Mesenchymal stem cell (in vitro differentiated cells and primary cell): ENCODE data around the gene KLHL26.

ENCODE experiments used
- DNase-seq: peaks from one replicate; pipeline ENCODE4 v3.0.0-alpha.2; 2013
- H2AFZ ChIP-seq: one replicate; pipeline ENCODE4 v1.6.1; 2013; ENCODE audit warnings: low read depth, mild to moderate bottlenecking, control low read depth, inconsistent platforms, low read length, moderate library complexity
- H2AK5ac ChIP-seq: 2 replicates; pipeline ENCODE4 v1.6.1; 2013; ENCODE audit warnings: low read length, moderate library complexity, mild to moderate bottlenecking, inconsistent platforms; ENCODE audit not compliant: severe bottlenecking
- H2BK120ac ChIP-seq: one replicate; pipeline ENCODE4 v1.6.1; 2013; ENCODE audit warnings: low read depth, mild to moderate bottlenecking, inconsistent platforms, low read length, moderate library complexity
- H2BK12ac ChIP-seq, 2 experiments: one replicate each; pipeline ENCODE4 v1.6.1; 2013; ENCODE audit warnings: inconsistent platforms in 2 of 2, low read length in 2 of 2, mild to moderate bottlenecking in 2 of 2, moderate library complexity in 2 of 2, control low read depth in 1 of 2
- H2BK15ac ChIP-seq: one replicate; pipeline ENCODE4 v1.6.1; 2013; ENCODE audit warnings: mild to moderate bottlenecking, low read depth, inconsistent platforms; ENCODE audit not compliant: poor library complexity, severe bottlenecking
- H2BK5ac ChIP-seq: 2 replicates; pipeline ENCODE4 v1.6.1; 2013; ENCODE audit warnings: low read depth, mild to moderate bottlenecking, low read length, control low read depth, inconsistent platforms; ENCODE audit not compliant: poor library complexity, severe bottlenecking
- H3K14ac ChIP-seq, 2 experiments: one replicate each; pipeline ENCODE4 v1.6.1; 2013; ENCODE audit warnings: inconsistent platforms in 2 of 2, low read length in 2 of 2, control low read depth in 1 of 2, mild to moderate bottlenecking in 1 of 2, moderate library complexity in 1 of 2
- H3K18ac ChIP-seq, 2 experiments: one replicate each; pipeline ENCODE4 v1.6.1; 2013; ENCODE audit warnings: inconsistent platforms in 2 of 2, low read length in 2 of 2, control low read depth in 1 of 2, low read depth in 1 of 2, mild to moderate bottlenecking in 1 of 2
- H3K23ac ChIP-seq, 2 experiments: one replicate each; pipeline ENCODE4 v1.6.1; 2013; ENCODE audit warnings: inconsistent platforms in 2 of 2, low read length in 2 of 2, mild to moderate bottlenecking in 2 of 2, moderate library complexity in 2 of 2, control low read depth in 1 of 2
- H3K27ac ChIP-seq: 2 replicates; pipeline ENCODE4 v1.5.1; 2013; ENCODE audit warnings: mild to moderate bottlenecking, moderate library complexity, low read length, control low read depth, inconsistent platforms; ENCODE audit not compliant: poor library complexity, severe bottlenecking
- H3K27me3 ChIP-seq, 2 experiments: 2 replicates each; pipeline versions ENCODE4 v1.6.1 to v1.7.0; 2013; ENCODE audit warnings: low read length in 2 of 2, mild to moderate bottlenecking in 2 of 2, moderate library complexity in 2 of 2, control low read depth in 1 of 2, inconsistent platforms in 1 of 2; ENCODE audit not compliant: control insufficient read depth in 1 of 2, insufficient read depth in 1 of 2
- H3K36me3 ChIP-seq, 2 experiments: 2 replicates each; pipeline versions ENCODE4 v1.6.1 to v1.7.0; 2013; ENCODE audit warnings: low read length in 2 of 2, control low read depth in 1 of 2, inconsistent platforms in 1 of 2, low read depth in 1 of 2, mild to moderate bottlenecking in 1 of 2; ENCODE audit not compliant: insufficient read depth in 2 of 2, control insufficient read depth in 1 of 2
- H3K4ac ChIP-seq, 2 experiments: one replicate each; pipeline ENCODE4 v1.6.1; 2013; ENCODE audit warnings: inconsistent platforms in 2 of 2, low read length in 2 of 2, mild to moderate bottlenecking in 2 of 2, moderate library complexity in 2 of 2, control low read depth in 1 of 2, low read depth in 1 of 2
- H3K4me1 ChIP-seq: 2 replicates; pipeline ENCODE4 v1.6.1; 2013; ENCODE audit warnings: low read depth, low read length, control low read depth; ENCODE audit not compliant: control insufficient read depth, insufficient read depth
- H3K4me2 ChIP-seq: 2 replicates; pipeline ENCODE4 v1.6.1; 2013; ENCODE audit warnings: low read length, mild to moderate bottlenecking, inconsistent platforms; ENCODE audit not compliant: poor library complexity, severe bottlenecking
- H3K4me3 ChIP-seq, 2 experiments: 2 replicates each; pipeline versions ENCODE4 v1.5.1 to v1.7.0; 2013; ENCODE audit warnings: low read length in 2 of 2, mild to moderate bottlenecking in 2 of 2, control low read depth in 1 of 2, low read depth in 1 of 2; ENCODE audit not compliant: insufficient read depth in 1 of 2
- H3K79me1 ChIP-seq: replicated peaks from 2 replicates; pipeline ENCODE4 v1.6.1; 2013; ENCODE audit warnings: mild to moderate bottlenecking, control low read depth, low read length, inconsistent platforms; ENCODE audit not compliant: poor library complexity, severe bottlenecking
- H3K9ac ChIP-seq: 2 replicates; pipeline ENCODE4 v1.7.0; 2013; ENCODE audit warnings: mild to moderate bottlenecking, low read length, moderate library complexity
- H3K9me3 ChIP-seq: 2 replicates; pipeline ENCODE4 v1.7.0; 2013; ENCODE audit warnings: mild to moderate bottlenecking, low read length; ENCODE audit not compliant: control insufficient read depth
- H4K8ac ChIP-seq: one replicate; pipeline ENCODE4 v1.6.1; 2013; ENCODE audit warnings: inconsistent platforms, mild to moderate bottlenecking, low read length, moderate library complexity
- H4K91ac ChIP-seq: one replicate; pipeline ENCODE4 v1.6.1; 2013; ENCODE audit warnings: mild to moderate bottlenecking, low read length, inconsistent platforms
- WGBS: methylation state at CpG from one replicate; pipeline ENCODE4 v1.1.7; 2013; ENCODE audit warnings: mixed read lengths; 5-methylcytosine and 5-hydroxymethylcytosine counted together

Gene KLHL26

DNA sequence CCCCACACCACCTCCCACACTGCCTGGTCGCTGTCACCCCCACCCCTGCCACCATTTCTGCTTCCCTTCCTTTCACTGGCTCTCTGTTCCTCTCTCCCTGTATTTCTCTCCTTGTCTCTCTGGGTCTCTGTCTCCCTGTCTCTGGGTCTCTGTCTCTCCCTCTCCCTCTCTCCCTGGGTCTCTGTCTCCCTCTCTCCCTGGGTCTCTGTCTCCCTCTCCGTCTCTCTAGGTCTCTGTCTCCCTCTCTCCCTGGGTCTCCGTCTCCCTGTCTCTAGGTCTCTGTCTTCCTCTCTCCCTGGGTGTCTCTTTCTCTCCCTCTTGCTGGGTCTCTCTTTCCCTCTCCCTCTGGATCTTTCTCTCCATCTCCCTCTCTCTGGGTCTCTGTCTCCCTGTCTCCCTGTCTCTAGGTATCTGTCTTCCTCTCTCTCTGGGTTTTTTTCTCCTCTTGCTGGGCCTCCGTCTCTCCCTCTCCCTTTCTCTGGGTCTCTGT is 21.6 kb downstream of the KLHL26 start:
- 84% methylated on average over 4 of the region's 4 CpGs for WGBS
- Histone ChIP-seq H3K27ac (no peak overlapping the region), H2BK120ac (no peak overlapping the region), H2AFZ (no peak overlapping the region), H3K18ac (peak overlapping the region in 1 of 2 experiments; percentile 52), H2AK5ac (no peak overlapping the region), H3K4me1 (peaks cover 40% of the 10 kb centered on the region), H3K9me3 (no peaks in the 10 kb centered on the region), H3K4me2 (no peak overlapping the region), H2BK5ac (no peak overlapping the region), H3K4ac (no peak overlapping the region), H3K79me1 (peaks cover 24% of the 10 kb centered on the region), H3K23ac (no peak overlapping the region), H4K8ac (no peak overlapping the region), H3K27me3 (peaks cover 0 to 14% of the 10 kb centered on the region in 2 experiments), H2BK12ac (peak overlapping the region in 1 of 2 experiments; percentile 64), H3K9ac (peak overlapping the region; percentile 83), H2BK15ac (no peak overlapping the region), H3K14ac (no peak overlapping the region), H3K36me3 (peaks cover 0 to 7% of the 10 kb centered on the region in 2 experiments), H4K91ac (no peak overlapping the region), H3K4me3 (no peak overlapping the region)
- no peak for DNase-seq

- peak overlapping the region; percentile 95 for H4K91ac ChIP-seq
- H3K23ac ChIP-seq, result no peak overlapping the region
- H2BK12ac ChIP-seq, result peak overlapping the region; percentile 40 to 94
- H2BK15ac ChIP-seq, result no peak overlapping the region
- peak; percentile 43 for DNase-seq
- peak overlapping the region; percentile 21 for H2AK5ac ChIP-seq
- H3K27ac ChIP-seq, result no peak overlapping the region
- H2BK120ac ChIP-seq, result peak overlapping the region; percentile 86
- H3K9me3 ChIP-seq, result no peaks in the 10 kb centered on the region
- H3K4ac ChIP-seq, result peak overlapping the region; percentile 13 to 88
- peak overlapping the region in 1 of 2 experiments; percentile 59 for H3K4me3 ChIP-seq
- peak overlapping the region; percentile 64 to 90 for H3K18ac ChIP-seq
- H4K8ac ChIP-seq, result no peak overlapping the region
- WGBS, result 86% methylated on average over 29 of the region's 30 CpGs
- H3K4me1 ChIP-seq, result peaks cover 46% of the 10 kb centered on the region
- H2BK5ac ChIP-seq, result no peak overlapping the region
- peaks cover 0 to 11% of the 10 kb centered on the region in 2 experiments for H3K36me3 ChIP-seq
- peaks cover 0 to 14% of the 10 kb centered on the region in 2 experiments for H3K27me3 ChIP-seq
- peaks cover 24% of the 10 kb centered on the region for H3K79me1 ChIP-seq
- no peak overlapping the region for H2AFZ ChIP-seq
- H3K4me2 ChIP-seq, result no peak overlapping the region
- H3K14ac ChIP-seq, result peak overlapping the region in 1 of 2 experiments; percentile 31
- H3K9ac ChIP-seq, result peak overlapping the region; percentile 83
Observed at GRCh38 chr19:18659281-18660050, 22.6 kb downstream of the KLHL26 start.

DNA sequence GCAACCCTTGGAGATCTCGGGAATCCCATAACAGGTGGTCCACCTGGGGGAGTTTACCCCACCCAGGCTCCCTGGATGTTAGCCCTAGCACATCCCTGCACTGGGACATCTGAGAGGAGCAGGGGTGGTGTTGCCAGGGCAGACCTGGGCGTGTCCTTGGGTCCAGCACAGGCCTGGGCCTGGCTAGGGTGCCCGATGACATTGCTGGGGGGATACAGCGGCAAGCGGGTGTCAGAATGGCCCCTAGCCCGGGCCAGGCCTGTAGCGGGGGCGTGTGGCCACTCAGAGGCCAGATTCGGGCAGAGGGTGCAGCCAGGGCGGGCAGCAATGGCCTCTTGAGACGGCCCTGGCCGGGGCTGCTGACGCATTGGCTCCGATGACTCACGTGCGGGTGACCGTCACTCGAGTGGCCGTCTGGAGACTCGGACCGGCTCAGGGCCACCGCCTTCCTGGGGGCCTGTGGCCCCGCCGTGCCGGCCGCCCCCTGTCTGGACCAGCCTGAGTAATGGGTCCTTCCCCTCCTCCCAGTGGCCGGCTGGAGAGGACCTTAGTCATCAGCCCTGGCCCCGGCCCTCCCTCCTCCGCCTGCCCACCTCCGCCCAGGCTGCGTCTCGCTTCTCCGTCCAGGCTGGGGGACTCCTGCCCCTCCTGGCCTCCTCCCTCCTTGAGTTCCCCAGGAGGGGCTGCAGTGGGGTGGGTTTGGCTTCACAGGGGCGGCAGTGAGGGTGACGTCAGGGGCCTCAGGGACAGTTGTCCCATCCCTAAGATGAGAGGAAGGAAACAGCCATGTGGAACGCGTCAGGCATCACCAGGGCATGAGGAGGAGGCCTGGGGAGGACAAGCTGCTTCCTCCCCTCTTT is 23.5 kb downstream of the KLHL26 start:
- peak; percentile 93 for DNase-seq
- Histone ChIP-seq H3K14ac (peak overlapping the region in 1 of 2 experiments; percentile 31), H4K91ac (peak overlapping the region; percentile 95), H4K8ac (peak overlapping the region; percentile 47), H3K4me1 (peaks cover 46% of the 10 kb centered on the region), H2AFZ (peak overlapping the region; percentile 29), H3K23ac (no peak overlapping the region), H3K9me3 (no peaks in the 10 kb centered on the region), H3K36me3 (peaks cover 0 to 12% of the 10 kb centered on the region in 2 experiments), H2BK120ac (peak overlapping the region; percentile 86), H3K9ac (peak overlapping the region; percentile 83), H2BK15ac (peak overlapping the region; percentile 87), H3K4me3 (peak overlapping the region in 1 of 2 experiments; percentile 59), H3K79me1 (peaks cover 20% of the 10 kb centered on the region), H2BK5ac (no peak overlapping the region), H3K27me3 (peaks cover 0 to 14% of the 10 kb centered on the region in 2 experiments), H2AK5ac (peak overlapping the region; percentile 21), H3K18ac (peak overlapping the region; percentile 23 to 90), H2BK12ac (peak overlapping the region; percentile 84 to 87), H3K27ac (no peak overlapping the region), H3K4me2 (no peak overlapping the region), H3K4ac (peak overlapping the region; percentile 45 to 88)
- WGBS, result 48% methylated on average over 30 of the region's 37 CpGs
